Panc1 (cell line): ENCODE results near the gene TAS2R1. TPM values are rescaled to one million over a fixed set of nuclear protein-coding genes. Genes with fewer than 3 reads are reported as not detected.

Source experiments
- ATAC-seq: fragments of 200-7000 bp; cut with Tn5 transposase; 2 replicates; pipeline ENCODE4 v1.9.1; 2020; ENCODE audit warnings: mild to moderate bottlenecking, moderate library complexity
- BruUV-seq: library from RNA; stranded (reverse); fragments of 400-500 nt; replicated peaks from 2 replicates; lab custom pipeline; 2021; lab: Mats Ljungman, UMichigan
- CTCF ChIA-PET: fragments of 300-600 bp; sonication (Branson Sonifier 250); formaldehyde crosslinking; loops from one replicate; lab custom pipeline; 2022; ENCODE audit warnings: antibody characterized with exemption; lab: Charles Lee
- POLR2A ChIA-PET: fragments of 300-600 bp; sonication (Branson Sonifier 250); formaldehyde crosslinking; loops from one replicate; lab custom pipeline; 2022; ENCODE audit warnings: antibody characterized with exemption; lab: Charles Lee
- DNase-seq: peaks from one replicate; pipeline ENCODE4 v3.0.0-alpha.2; 2010; ENCODE audit warnings: low read depth, low spot score
- H3K27ac ChIP-seq: 2 replicates; pipeline ENCODE4 v1.5.1; 2011; ENCODE audit warnings: mild to moderate bottlenecking, low read length, inconsistent platforms
- H3K27me3 ChIP-seq: fragments of 200-500 bp; sonication (Bioruptor generic); 2 replicates; pipeline ENCODE4 v1.6.0; 2014; ENCODE audit warnings: low read length, inconsistent platforms; ENCODE audit not compliant: control insufficient read depth, insufficient read depth
- H3K36me3 ChIP-seq: fragments of 200-500 bp; sonication (Bioruptor generic); 2 replicates; pipeline ENCODE4 v1.5.1; 2014; ENCODE audit warnings: inconsistent platforms, mild to moderate bottlenecking, low read length, moderate library complexity; ENCODE audit not compliant: control insufficient read depth, insufficient read depth
- H3K4me1 ChIP-seq: 2 replicates; pipeline ENCODE4 v1.5.1; 2011; ENCODE audit warnings: inconsistent platforms, mild to moderate bottlenecking, low read length, moderate library complexity; ENCODE audit not compliant: control insufficient read depth, insufficient read depth
- H3K4me3 ChIP-seq, 2 experiments: 2 replicates each; pipeline ENCODE4 v1.5.1; 2011 to 2012; ENCODE audit warnings: low read depth in 2 of 2, low read length in 2 of 2, mild to moderate bottlenecking in 2 of 2, inconsistent platforms in 1 of 2, moderate library complexity in 1 of 2
- H3K9me3 ChIP-seq: fragments of 200-500 bp; sonication (Bioruptor generic); 2 replicates; pipeline ENCODE4 v1.5.1; 2014; ENCODE audit warnings: low read depth, mild to moderate bottlenecking, inconsistent platforms, low read length, moderate library complexity; ENCODE audit not compliant: control insufficient read depth, insufficient read depth
- CTCF ChIP-seq: fragments of 450-650 bp; IDR thresholded peaks from 2 replicates; pipeline ENCODE4 v1.5.1; 2017; ENCODE audit warnings: mild to moderate bottlenecking
- POLR2AphosphoS5 ChIP-seq: IDR thresholded peaks from 2 replicates; pipeline ENCODE4 v1.6.1; 2012; ENCODE audit warnings: mild to moderate bottlenecking, low read depth, low read length, moderate library complexity
- REST ChIP-seq, 2 experiments: IDR thresholded peaks; 2 replicates each; pipeline ENCODE4 v1.6.1; 2011 to 2012; ENCODE audit warnings: low read depth in 2 of 2, control low read depth in 1 of 2, low read length in 1 of 2, mild to moderate bottlenecking in 1 of 2, moderate library complexity in 1 of 2; ENCODE audit not compliant: insufficient read depth in 1 of 2
- SIN3A ChIP-seq: IDR thresholded peaks from 2 replicates; pipeline ENCODE4 v1.6.1; 2012; ENCODE audit warnings: low read depth, mild to moderate bottlenecking, low read length, moderate library complexity, borderline replicate concordance; ENCODE audit not compliant: insufficient read depth
- TCF7L2 ChIP-seq: IDR thresholded peaks from 2 replicates; pipeline ENCODE4 v1.6.1; 2011; ENCODE audit warnings: mild to moderate bottlenecking, low read depth, low read length, inconsistent platforms
- in situ Hi-C: cut with HindIII; loops from 2 replicates; pipeline ENCODE4 v1.10.0; 2016; ENCODE audit warnings: low sequenced_read_pairs, low pct_unique_long_range_greater_than_20kb
- intact Hi-C: fragments of 100-400 bp; cut with micrococcal nuclease; formaldehyde crosslinking; loops from one replicate; pipeline ENCODE4 v1.10.0; 2022; ENCODE audit not compliant: unreplicated experiment
- total RNA-seq: library from RNA; stranded (reverse); gene quantifications from one replicate; pipeline ENCODE4 v1.2.1, GENCODE V29; 2021; ENCODE audit not compliant: unreplicated experiment

The TAS2R1 gene
- total RNA-seq, 1 experiment from 2014 or later, result not detected

GRCh38 chr5:9642621-9643020, 12.5 kb upstream of the TAS2R1 start:
- ChIA-PET POLR2A (no interaction called here), CTCF (no interaction called here)
- no peak for TF ChIP-seq TCF7L2
- no peak for TF ChIP-seq CTCF
- TF ChIP-seq SIN3A, result no peak
- no peak for TF ChIP-seq POLR2AphosphoS5
- TF ChIP-seq REST (IDR thresholded peaks at IDR 0.05; ENCODE audit: insufficient read depth in 1 of 2, low read depth in 2 of 2, low read length in 1 of 2), result no peak
- no peak for DNase-seq
- intact Hi-C loops, result no loop called here
- no peak overlapping the region for H3K4me3 ChIP-seq
- ATAC-seq, result no peak
- no TSS peak for BruUV-seq
- no peaks in the 10 kb centered on the region for H3K36me3 ChIP-seq
- no peak overlapping the region for H3K27ac ChIP-seq
- no peaks in the 10 kb centered on the region for H3K27me3 ChIP-seq
- no peaks in the 10 kb centered on the region for H3K4me1 ChIP-seq
- H3K9me3 ChIP-seq, result no peaks in the 10 kb centered on the region
- in situ Hi-C loops, result no loop called here

GRCh38 chr5:9641806-9642355, 11.7 kb upstream of the TAS2R1 start:
- ATAC-seq (no peak), DNase-seq (no peak)
- CTCF ChIA-PET, result no interaction called here
- no TSS peak for BruUV-seq
- H3K4me3 ChIP-seq, result no peak overlapping the region
- H3K27ac ChIP-seq, result no peak overlapping the region
- no peaks in the 10 kb centered on the region for H3K4me1 ChIP-seq
- H3K36me3 ChIP-seq, result no peaks in the 10 kb centered on the region
- in situ Hi-C loops (no loop called here), intact Hi-C loops (no loop called here)
- no peaks in the 10 kb centered on the region for H3K27me3 ChIP-seq
- TF ChIP-seq CTCF (no peak), TCF7L2 (no peak), POLR2AphosphoS5 (no peak), REST (IDR thresholded peaks at IDR 0.05; ENCODE audit: insufficient read depth in 1 of 2, low read depth in 2 of 2, low read length in 1 of 2) (no peak), SIN3A (no peak)
- H3K9me3 ChIP-seq, result peaks cover 5% of the 10 kb centered on the region; the same call in 1 of the 2 replicates
- POLR2A ChIA-PET, result no interaction called here
